ENCODE results near the gene AVEN. TPM values are rescaled to one million over a fixed set of nuclear protein-coding genes. Genes with fewer than 3 reads are reported as not detected.

Gene AVEN
- total and polyA plus RNA-seq, 2 donors (not counting 3 experiments of a cell fraction or from before 2014, with no cell fraction given), result 7.7 to 23.3 TPM

GRCh38 chr15:34014556-34014955, 24.4 kb downstream of the AVEN start:
- Histone ChIP-seq H3K4me3 (replicated peaks in 1 of 3; ENCODE audit: insufficient read depth in 1 of 3, low read depth in 1 of 3, low read length in 3 of 3) (no peak overlapping the region), H3K9me3 (replicated peaks; ENCODE audit: control insufficient read depth, insufficient read depth, low read length) (no peaks in the 10 kb centered on the region), H3K9ac (replicated peaks; ENCODE audit: extremely low read depth, insufficient read depth, low read length) (no peak overlapping the region), H3K4me2 (ENCODE audit: insufficient read depth, low read length) (no peak overlapping the region), H3K9me1 (replicated peaks; ENCODE audit: control insufficient read depth, extremely low read depth, insufficient read depth, low read length) (no peaks in the 10 kb centered on the region), H3K36me3 (ENCODE audit: control insufficient read depth in 2 of 2, extremely low read depth in 1 of 2, insufficient read depth in 2 of 2, low read length in 2 of 2) (no peaks in the 10 kb centered on the region), H3K79me2 (ENCODE audit: control insufficient read depth, insufficient read depth, low read length) (no peaks in the 10 kb centered on the region), H3K27me3 (ENCODE audit: control insufficient read depth in 2 of 2, insufficient read depth in 2 of 2, low read length in 2 of 2) (no peaks in the 10 kb centered on the region), H3K4me1 (ENCODE audit: control insufficient read depth, extremely low read depth, insufficient read depth, low read length) (no peaks in the 10 kb centered on the region), H3K27ac (ENCODE audit: insufficient read depth, low read depth, low read length) (no peak overlapping the region), H2AFZ (ENCODE audit: low read depth, low read length) (no peak overlapping the region), H4K20me1 (replicated peaks; ENCODE audit: control insufficient read depth, extremely low read depth, insufficient read depth, low read length) (no peaks in the 10 kb centered on the region)
- TF ChIP-seq JUN (IDR thresholded peaks at IDR 0.05; ENCODE audit: borderline replicate concordance, insufficient read depth, insufficient read length, low read depth), result no peak
- TF ChIP-seq MYC (IDR thresholded peaks at IDR 0.05; ENCODE audit: low read depth, low read length), result no peak
- TF ChIP-seq MAX (IDR thresholded peaks at IDR 0.05; ENCODE audit: insufficient read depth, insufficient read length), result no peak
- no peak for TF ChIP-seq POLR2AphosphoS5 (IDR thresholded peaks at IDR 0.05; ENCODE audit: insufficient read depth, low read depth, low read length)
- TF ChIP-seq FOS (IDR thresholded peaks at IDR 0.05; ENCODE audit: borderline replicate concordance, insufficient read depth, low read length), result no peak
- no peak for TF ChIP-seq EZH2 (IDR thresholded peaks at IDR 0.05; ENCODE audit: borderline replicate concordance, low read depth, low read length, severe bottlenecking)
- TF ChIP-seq GATA2 (IDR thresholded peaks at IDR 0.05; ENCODE audit: insufficient read depth, insufficient read length, low read depth, low read length), result no peak
- TF ChIP-seq CTCF (IDR thresholded peaks at IDR 0.05; ENCODE audit: extremely low read depth in 1 of 2, insufficient read depth in 1 of 2, low read depth in 1 of 2, low read length in 2 of 2), result no peak
- TF ChIP-seq POLR2A (IDR thresholded peaks at IDR 0.05; ENCODE audit: low read depth, low read length), result no peak
- ChIA-PET CTCF (no interaction called here), POLR2A (no interaction called here)
- dilution Hi-C loops (cut with MboI; ENCODE audit: extremely low pct_ligation_motif_present, low sequenced_read_pairs) (no loop called here), intact Hi-C loops (cut with micrococcal nuclease) (no loop called here)
- BruUV-seq (replicated peaks), result no TSS peak
- DNase-seq (ENCODE audit: low read depth, low spot score) (no peak), FAIRE-seq (no peak)

Measured in endothelial cell of umbilical vein (primary cell).